ENCODE data around the gene C4orf33. TPM values are rescaled to one million over a fixed set of nuclear protein-coding genes. Genes with fewer than 3 reads are reported as not detected.

Gene C4orf33
- total RNA-seq, 1 experiment from 2014 or later, result 8.6 TPM

GRCh38 chr4:129098531-129099001 is 2.6 kb downstream of the C4orf33 start:
- Histone ChIP-seq H3K36me3 (ENCODE audit: control insufficient read depth in 1 of 2, insufficient read depth in 2 of 2, low read length in 2 of 2) (no peaks in the 10 kb centered on the region), H3K4me2 (ENCODE audit: low read length) (no peak overlapping the region), H2AFZ (ENCODE audit: low read depth, low read length, poor library complexity, severe bottlenecking) (no peak overlapping the region), H3K4me3 (replicated peaks in 1 of 2; ENCODE audit: low read depth in 1 of 2, low read length in 2 of 2) (no peak overlapping the region), H3K9ac (ENCODE audit: low read length) (no peak overlapping the region), H3K4me1 (ENCODE audit: control insufficient read depth in 1 of 2, insufficient read depth in 2 of 2, low read length in 2 of 2) (peaks cover 0 to 13% of the 10 kb centered on the region in 2 experiments; a peak in 1 of 4 replicates), H3K27me3 (ENCODE audit: insufficient read depth, low read length) (no peaks in the 10 kb centered on the region), H3K79me2 (ENCODE audit: insufficient read depth, low read length) (no peaks in the 10 kb centered on the region), H3K9me3 (ENCODE audit: control insufficient read depth in 1 of 2, insufficient read depth in 1 of 2, low read depth in 1 of 2, low read length in 2 of 2) (no peaks in the 10 kb centered on the region), H3K27ac (ENCODE audit: low read depth, low read length) (no peak overlapping the region), H4K20me1 (ENCODE audit: insufficient read depth) (no peaks in the 10 kb centered on the region), H3K9me2 (ENCODE audit: insufficient read depth) (no peaks in the 10 kb centered on the region)
- TF ChIP-seq ZNF274 (IDR thresholded peaks at IDR 0.05; ENCODE audit: low read depth, low read length) (no peak), EGR1 (IDR thresholded peaks at IDR 0.05; ENCODE audit: low read depth) (no peak), RAD21 (IDR thresholded peaks at IDR 0.05; ENCODE audit: low read depth) (no peak), SRF (IDR thresholded peaks at IDR 0.05; ENCODE audit: low read depth) (no peak), REST (IDR thresholded peaks at IDR 0.05; ENCODE audit: low read depth) (no peak)
- CTCF ChIA-PET, result no interaction called here
- DNase-seq (ENCODE audit: low read depth, low spot score), result no peak
- RAD21 ChIA-PET (ENCODE audit: low non-redundant PET in 1 of 2, low total read pairs in 2 of 2, uncharacterized antibody in 2 of 2, unreplicated experiment in 2 of 2), result no interaction called here
- POLR2A ChIA-PET, result no interaction called here
- no TSS peak for BruUV-seq (replicated peaks)
- ATAC-seq, result no peak
- intact Hi-C loops (cut with micrococcal nuclease), result no loop called here
